Hematopoietic multipotent progenitor cell (in vitro differentiated cells): ENCODE data around the gene UQCC2. TPM values are rescaled to one million over a fixed set of nuclear protein-coding genes. Genes with fewer than 3 reads are reported as not detected.

Experiments used
- DNase-seq, 3 donors: peaks; one replicate each; pipeline ENCODE4 v3.0.0-alpha.2; 2011 to 2015; ENCODE audit warnings: low read depth in 2 of 3, low spot score in 2 of 3
- total RNA-seq: library from RNA; depleted of rRNA; stranded (reverse); fragments of >200 nt; gene quantifications from one replicate; pipeline ENCODE4 v1.2.3, GENCODE V29; 2012

Gene UQCC2
- total RNA-seq, 1 donor, result 7.8 TPM

DNA sequence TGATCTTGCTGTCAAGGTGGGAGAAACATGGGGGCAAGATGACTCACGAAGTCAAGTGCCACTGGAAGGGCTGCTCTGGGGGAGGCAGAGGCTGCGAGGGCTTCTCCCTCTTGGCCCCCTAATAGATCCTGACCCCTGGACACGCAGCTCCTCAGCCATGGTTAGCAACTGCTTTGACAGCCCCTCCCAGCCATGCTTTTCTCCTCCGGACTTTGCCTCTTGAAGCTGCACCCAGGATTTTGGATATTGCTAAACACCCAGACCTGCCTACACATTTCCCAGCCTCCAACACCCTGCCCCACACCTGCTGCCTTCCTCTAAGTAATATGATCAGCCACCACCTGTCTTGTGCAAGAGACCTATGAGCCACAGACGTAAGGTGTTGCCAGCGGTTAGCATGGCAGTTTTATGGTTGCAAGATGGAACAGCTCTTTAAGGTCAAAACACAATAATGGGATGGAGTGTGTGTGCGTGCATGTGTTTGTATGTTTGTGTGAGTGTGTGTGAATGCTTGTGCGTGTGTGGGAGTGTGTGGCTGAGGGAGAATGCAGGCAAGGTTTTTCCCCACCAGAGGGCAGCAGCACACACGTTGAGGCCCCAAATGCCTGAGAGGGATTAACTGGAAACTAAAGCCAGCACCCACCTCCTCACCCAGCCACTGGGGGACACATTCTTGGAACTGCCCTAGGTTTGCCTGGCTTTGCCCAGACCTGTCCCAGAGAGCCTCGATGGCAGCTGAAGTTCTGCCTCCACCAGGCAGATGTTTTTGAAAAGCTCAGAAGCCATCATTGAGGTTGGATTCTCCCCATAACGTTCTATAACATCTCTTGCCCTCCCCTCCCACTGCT, 32.7 kb upstream of the UQCC2 start:
- DNase-seq, result peak; percentile 44 to 83 (median 69)

DNA sequence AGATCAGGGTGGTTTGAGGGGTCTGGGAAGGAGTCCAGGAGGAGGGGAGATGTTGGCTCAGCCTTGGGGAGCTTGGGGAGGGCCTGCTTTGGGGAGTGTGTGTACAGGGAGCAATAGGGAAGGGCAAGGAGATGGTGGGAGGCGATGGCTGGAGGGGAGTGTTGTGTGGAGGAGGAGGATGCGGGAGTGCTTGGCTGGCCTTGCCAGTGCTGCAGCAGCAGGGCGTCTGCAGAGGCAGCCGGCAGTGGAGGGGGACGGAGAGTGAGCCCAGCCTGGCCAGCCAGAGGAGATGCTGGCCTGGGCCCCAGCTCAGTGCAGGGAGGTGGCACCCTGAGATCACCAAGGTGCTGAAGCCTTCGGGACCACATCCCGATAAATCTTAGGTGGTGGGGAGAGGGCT, 31.3 kb upstream of the UQCC2 start:
- no peak for DNase-seq

DNA sequence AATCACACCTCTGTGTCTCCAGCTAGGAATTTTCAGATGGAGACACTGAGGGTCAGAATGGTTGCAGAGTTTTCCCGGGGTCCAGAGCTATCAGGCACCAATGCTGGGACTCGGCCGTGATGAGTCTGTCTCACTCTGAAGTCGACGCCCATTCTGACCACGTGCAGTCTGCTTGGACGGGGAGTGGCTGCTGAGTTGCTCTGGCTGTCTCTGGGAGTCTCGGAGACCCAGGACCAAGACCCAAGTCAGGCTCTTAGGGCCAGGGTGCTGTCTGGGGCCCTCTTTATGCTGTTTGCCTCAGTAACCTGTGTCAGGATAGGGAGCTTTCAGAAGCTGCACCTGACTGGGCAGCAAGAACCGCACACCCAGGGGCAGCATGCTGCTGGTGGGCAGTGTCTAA, 30.6 kb upstream of the UQCC2 start:
- DNase-seq, result no peak

GRCh38 chr6:33740794-33741193, 29.3 kb upstream of the UQCC2 start:
- no peak for DNase-seq

- DNase-seq, result no peak
Observed at GRCh38 chr6:33740204-33740608, 28.7 kb upstream of the UQCC2 start.

- DNase-seq, result no peak
Observed at GRCh38 chr6:33739571-33739970, 28.1 kb upstream of the UQCC2 start.

DNA sequence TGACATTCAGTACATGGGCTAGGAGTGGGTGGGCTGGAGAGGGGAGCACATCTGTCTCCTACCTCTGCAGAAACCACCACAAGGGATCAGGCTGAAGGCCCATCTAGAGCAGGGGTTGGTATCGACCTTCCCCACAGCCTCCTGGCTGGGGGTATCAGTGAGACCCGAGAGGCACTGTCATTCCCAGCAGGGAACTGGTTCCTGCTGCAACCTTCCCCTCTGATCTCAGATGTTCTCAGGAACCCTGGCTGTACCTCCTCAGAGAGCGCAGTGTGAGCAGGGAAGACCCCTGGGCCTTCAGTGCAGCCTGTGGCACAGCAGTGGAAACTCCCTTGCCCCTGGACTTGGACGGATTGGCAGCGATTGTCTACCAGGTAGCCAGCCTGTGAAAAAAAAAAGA, 27.4 kb upstream of the UQCC2 start:
- no peak for DNase-seq

GRCh38 chr6:33738153-33738552, 26.7 kb upstream of the UQCC2 start:
- DNase-seq, result no peak

DNA sequence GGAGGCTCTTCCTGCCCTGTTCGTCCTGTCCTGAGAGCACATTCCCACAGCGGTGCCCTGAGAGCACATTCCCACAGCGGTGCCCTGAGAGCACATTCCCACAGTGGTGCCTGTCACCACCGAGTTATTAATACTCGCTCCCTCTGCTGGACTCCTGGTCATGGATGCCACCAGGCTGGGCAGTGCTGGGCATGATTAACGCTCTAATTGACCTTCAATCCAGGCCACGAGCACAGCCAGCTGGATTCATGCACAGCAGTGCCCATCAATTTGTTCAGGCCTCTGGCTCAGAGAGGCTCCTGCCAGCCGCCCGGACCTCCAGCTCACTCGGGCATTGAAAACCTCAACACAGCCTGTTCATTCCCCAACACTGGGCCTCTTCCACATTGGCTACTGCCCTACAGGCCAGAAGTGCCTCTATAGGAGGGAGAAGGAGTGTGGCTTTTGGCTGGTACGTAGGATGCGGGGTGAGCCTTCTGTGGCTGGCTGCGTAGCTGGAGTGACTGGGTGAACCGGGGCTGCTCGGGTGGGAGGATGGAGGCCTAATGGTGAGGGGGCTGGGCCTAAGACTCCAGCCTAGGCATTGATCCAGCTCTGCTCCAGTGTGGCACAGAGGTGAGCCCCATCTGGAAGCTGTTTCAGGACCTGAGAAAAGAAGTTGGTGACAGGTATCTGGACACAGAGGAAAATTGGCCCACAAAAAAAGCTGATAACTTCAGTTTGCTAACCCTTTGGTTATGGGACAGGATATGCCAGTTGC, 25.9 kb upstream of the UQCC2 start:
- no peak for DNase-seq

DNA sequence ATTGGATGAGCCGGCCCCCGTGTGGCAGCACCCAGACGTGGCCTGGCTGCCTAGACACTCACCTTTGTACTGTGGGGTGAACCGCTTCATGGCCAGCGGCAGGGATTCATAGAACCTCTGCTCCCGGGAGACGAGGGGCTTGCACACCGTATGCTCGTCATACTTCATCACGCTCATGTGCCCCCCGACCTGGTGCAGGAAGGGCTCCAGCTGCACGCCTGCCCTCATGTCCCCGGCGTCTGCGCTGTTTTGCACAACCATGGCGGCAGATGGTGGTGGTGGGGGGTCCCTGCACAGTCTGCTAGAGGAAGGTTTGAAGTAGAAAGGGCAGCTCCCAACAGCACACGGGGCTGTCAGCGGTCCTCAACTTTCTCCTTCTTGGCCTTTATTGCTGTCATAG, 23.7 kb upstream of the UQCC2 start:
- no peak for DNase-seq

- no peak for DNase-seq
Observed at GRCh38 chr6:33733709-33734007, 22.2 kb upstream of the UQCC2 start.

DNA sequence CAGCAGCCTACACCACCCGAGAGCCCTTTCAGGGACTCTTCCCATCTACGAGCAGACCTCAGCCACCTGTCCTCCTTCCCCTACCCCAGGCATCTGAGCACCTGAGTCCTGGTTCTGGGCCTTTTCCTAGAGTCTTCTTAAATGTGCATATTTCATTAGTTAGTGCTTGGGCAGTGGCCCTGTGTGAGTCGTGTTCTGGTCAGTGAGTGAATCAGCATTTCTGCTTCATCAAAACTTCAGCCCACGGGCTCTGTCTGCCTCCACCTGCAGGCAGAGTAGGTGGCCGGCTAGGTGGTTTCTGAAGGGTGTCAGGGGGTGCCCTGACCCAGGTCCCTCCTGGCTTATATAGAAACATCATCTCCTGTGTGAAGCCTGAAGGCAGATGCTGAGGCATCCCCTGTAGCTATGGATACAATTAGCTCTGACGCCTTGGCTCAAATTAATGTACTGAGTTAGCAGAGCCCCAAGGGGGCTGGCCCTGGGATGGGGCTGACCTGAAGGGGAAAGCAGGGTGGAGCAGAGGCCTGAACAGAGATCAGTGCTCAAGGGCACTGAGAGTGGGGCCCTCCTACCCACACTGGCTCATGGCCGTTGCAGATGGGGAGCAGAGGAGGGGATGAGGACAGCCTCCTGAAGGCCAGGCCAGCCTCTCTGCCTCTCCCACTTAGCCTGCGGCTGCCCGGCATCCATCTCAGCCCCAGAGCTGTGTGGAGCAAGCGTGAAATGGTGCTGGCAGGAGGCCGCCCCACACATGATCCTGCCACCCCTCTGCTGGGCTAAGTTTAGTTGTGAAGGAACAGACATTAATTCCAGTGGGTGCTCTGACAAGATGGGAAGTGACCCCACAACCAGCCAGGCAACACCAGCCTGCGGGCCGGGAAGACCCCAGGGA, 21.6 kb upstream of the UQCC2 start:
- no peak for DNase-seq

GRCh38 chr6:33732385-33732784, 20.9 kb upstream of the UQCC2 start:
- DNase-seq, result no peak

- DNase-seq, result no peak
Observed at GRCh38 chr6:33731751-33732282, 20.3 kb upstream of the UQCC2 start.

GRCh38 chr6:33731035-33731434, 19.5 kb upstream of the UQCC2 start:
- DNase-seq, result no peak

DNA sequence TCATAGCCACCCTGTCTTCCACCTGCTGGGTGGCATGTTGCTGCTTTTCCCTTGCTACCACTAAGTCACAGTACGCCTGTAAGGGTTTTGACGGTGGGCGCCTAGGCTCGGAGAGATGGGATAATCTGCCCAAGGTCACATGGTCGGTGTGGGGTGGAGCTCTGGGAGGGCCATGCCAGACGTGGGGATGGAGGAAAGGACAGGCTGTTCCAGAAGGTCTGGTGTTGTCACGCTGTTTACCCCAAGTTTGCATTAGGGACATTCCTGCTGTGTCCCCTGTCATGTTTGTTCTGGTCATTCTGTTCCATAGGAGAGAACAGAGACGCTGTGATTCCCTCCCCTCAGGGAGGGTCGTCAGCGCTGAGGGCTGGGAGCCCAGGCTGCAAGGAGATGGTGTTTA, 19.1 kb upstream of the UQCC2 start:
- no peak for DNase-seq

DNA sequence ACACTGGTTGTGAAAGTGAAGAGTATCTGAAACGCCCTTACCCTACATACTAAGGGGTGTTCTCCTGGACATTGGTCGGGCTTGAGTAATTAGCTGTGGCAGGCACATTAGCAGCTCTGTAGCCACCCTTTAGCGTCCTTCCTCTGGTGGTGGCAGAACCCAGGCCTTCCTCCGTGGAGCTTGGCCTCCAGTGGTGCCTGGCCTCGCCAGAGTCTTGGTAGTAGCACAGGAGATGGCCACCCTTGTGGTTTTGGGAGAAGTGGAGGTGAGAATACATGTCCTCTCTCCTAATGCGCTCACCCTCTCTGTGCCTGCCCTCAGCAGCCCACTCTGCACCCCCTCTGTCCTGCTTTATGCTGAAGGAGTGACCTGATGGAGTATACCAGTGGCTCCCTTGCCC, 17.6 kb upstream of the UQCC2 start:
- no peak for DNase-seq

- no peak for DNase-seq
Observed at GRCh38 chr6:33728438-33728837, 16.9 kb upstream of the UQCC2 start.

- DNase-seq, result no peak
Observed at GRCh38 chr6:33727932-33728331, 16.4 kb upstream of the UQCC2 start.

GRCh38 chr6:33727126-33727525, 15.6 kb upstream of the UQCC2 start:
- DNase-seq, result no peak

GRCh38 chr6:33726696-33727095, 15.2 kb upstream of the UQCC2 start:
- DNase-seq, result no peak
